SK-N-SH (cell line): Measurements from ENCODE around the gene TPD52L3.

Experiments used
- EP300 ChIP-seq, 2 experiments: IDR thresholded peaks; 2 replicates each; pipeline versions ENCODE4 v1.4.0 to v1.6.1; 2012; ENCODE audit warnings: borderline replicate concordance in 1 of 2, low read depth in 1 of 2, low read length in 1 of 2
- RAD21 ChIP-seq: IDR thresholded peaks from 2 replicates; pipeline ENCODE4 v1.6.1; 2012; ENCODE audit warnings: mild to moderate bottlenecking, low read length
- TF ChIP-seq, protein P1 (sequence below): IDR thresholded peaks from 2 replicates; pipeline ENCODE4 v1.4.0; 2012; ENCODE audit warnings: low read depth
- TF ChIP-seq, protein P2 (sequence below): fragments of 200-600 bp; sonication (generic); IDR thresholded peaks from 2 replicates; pipeline ENCODE4 v1.6.1; 2017; ENCODE audit warnings: antibody characterized with exemption, mild to moderate bottlenecking, moderate library complexity

DNA sequence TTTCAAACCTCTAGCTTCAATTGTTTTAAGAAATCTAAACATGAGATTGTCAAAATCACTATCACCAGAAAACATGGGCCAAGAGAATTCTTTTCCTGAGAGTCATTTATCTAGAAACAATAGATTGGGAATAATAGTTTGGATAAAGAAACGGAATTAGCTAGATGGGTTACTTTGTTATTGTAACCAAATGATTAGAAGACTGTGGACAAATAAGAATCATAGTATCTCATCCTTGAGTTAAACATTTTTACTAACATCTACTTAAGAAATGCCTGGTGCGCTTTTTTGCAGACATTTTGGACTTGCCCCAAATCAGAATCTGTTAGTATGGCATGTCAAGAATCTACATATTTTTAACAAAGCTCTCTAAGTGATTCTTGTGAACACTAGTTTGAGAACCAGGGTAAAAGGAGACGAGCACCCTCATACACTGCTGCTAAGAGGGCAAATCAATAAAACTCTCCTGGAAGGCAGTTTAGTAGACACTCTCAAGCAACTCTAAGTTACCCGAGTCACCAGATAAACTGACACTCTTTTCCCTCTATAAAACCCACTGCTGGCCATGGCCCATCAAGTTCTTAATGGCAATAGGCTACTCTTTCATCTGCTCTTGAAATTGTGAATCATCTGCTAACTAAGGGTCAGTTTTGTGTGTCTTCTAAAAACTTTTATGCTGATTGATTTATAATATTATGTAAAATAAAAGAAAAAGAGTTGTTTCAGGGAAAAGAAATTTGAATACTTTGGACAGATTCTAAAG, 39.1 kb downstream of the TPD52L3 start:
- TF ChIP-seq, protein P1, sequence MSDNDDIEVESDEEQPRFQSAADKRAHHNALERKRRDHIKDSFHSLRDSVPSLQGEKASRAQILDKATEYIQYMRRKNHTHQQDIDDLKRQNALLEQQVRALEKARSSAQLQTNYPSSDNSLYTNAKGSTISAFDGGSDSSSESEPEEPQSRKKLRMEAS, result no peak
- TF ChIP-seq, protein P2, sequence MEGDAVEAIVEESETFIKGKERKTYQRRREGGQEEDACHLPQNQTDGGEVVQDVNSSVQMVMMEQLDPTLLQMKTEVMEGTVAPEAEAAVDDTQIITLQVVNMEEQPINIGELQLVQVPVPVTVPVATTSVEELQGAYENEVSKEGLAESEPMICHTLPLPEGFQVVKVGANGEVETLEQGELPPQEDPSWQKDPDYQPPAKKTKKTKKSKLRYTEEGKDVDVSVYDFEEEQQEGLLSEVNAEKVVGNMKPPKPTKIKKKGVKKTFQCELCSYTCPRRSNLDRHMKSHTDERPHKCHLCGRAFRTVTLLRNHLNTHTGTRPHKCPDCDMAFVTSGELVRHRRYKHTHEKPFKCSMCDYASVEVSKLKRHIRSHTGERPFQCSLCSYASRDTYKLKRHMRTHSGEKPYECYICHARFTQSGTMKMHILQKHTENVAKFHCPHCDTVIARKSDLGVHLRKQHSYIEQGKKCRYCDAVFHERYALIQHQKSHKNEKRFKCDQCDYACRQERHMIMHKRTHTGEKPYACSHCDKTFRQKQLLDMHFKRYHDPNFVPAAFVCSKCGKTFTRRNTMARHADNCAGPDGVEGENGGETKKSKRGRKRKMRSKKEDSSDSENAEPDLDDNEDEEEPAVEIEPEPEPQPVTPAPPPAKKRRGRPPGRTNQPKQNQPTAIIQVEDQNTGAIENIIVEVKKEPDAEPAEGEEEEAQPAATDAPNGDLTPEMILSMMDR, result no peak
- no peak for TF ChIP-seq EP300 (IDR thresholded peaks at IDR 0.05; ENCODE audit: borderline replicate concordance in 1 of 2, low read depth in 1 of 2, low read length in 1 of 2)
- no peak for TF ChIP-seq RAD21
